ENCODE measurements around the gene LGR6.

DNA sequence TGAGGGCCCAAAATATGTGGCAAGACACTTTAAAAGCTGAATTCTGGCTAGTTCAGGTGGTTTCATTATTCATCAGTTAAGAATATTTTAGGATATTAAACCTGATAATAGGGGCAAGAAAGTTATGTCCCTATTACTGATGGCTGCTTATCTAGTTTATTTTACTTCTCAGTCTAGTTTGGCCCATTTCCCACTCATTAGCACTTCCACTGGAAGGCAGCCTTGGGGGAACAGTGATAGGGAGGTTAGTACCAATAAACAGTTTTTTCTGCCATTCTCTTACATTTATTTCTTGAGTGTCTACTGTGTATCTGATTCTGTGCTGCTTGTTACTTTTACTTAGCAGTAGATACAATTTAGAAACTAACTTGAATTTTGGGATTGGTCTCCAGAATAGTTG, 163.9 kb downstream of the LGR6 start:
- TF ChIP-seq, protein P1, sequence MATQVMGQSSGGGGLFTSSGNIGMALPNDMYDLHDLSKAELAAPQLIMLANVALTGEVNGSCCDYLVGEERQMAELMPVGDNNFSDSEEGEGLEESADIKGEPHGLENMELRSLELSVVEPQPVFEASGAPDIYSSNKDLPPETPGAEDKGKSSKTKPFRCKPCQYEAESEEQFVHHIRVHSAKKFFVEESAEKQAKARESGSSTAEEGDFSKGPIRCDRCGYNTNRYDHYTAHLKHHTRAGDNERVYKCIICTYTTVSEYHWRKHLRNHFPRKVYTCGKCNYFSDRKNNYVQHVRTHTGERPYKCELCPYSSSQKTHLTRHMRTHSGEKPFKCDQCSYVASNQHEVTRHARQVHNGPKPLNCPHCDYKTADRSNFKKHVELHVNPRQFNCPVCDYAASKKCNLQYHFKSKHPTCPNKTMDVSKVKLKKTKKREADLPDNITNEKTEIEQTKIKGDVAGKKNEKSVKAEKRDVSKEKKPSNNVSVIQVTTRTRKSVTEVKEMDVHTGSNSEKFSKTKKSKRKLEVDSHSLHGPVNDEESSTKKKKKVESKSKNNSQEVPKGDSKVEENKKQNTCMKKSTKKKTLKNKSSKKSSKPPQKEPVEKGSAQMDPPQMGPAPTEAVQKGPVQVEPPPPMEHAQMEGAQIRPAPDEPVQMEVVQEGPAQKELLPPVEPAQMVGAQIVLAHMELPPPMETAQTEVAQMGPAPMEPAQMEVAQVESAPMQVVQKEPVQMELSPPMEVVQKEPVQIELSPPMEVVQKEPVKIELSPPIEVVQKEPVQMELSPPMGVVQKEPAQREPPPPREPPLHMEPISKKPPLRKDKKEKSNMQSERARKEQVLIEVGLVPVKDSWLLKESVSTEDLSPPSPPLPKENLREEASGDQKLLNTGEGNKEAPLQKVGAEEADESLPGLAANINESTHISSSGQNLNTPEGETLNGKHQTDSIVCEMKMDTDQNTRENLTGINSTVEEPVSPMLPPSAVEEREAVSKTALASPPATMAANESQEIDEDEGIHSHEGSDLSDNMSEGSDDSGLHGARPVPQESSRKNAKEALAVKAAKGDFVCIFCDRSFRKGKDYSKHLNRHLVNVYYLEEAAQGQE (IDR thresholded peaks at IDR 0.05; ENCODE audit: insufficient read depth in 1 of 2, low read depth in 2 of 2, low read length in 2 of 2), result no peak
- TF ChIP-seq POLR2AphosphoS5 (IDR thresholded peaks at IDR 0.05; ENCODE audit: low read depth, low read length) (no peak), SIN3A (IDR thresholded peaks at IDR 0.05; ENCODE audit: borderline replicate concordance, insufficient read depth, low read length) (no peak), TAF1 (IDR thresholded peaks at IDR 0.05; ENCODE audit: borderline replicate concordance, insufficient read depth, low read length) (no peak), FOXP2 (optimal IDR thresholded peaks at IDR 0.05; ENCODE audit: borderline replicate concordance, extremely low read depth, extremely low read length, insufficient read depth) (no peak)

Measured in PFSK-1 (cell line).